ENCODE results near the gene TDP2.

DNA sequence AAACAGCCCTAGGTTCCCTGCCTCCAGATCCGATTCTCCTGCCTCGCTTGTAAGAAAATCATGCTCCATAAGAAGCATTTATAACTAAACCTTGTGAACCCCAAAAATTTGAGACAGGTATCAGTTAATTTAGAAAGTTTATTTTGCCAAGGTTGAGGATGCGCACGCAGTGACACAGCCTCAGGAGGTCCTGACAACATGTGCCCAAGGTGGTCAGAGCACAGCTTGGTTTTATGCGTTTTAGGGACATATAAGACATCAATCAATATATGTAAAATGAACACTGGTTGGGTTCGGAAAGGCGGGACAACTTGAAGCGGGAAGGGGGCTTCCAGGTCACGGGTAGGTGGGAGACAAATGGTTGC lies 2.3 kb upstream of the TDP2 start:
- TF ChIP-seq GATA3 (IDR thresholded peaks at IDR 0.05; ENCODE audit: low read depth, low read length), result no peak
- TF ChIP-seq GATA2 (IDR thresholded peaks at IDR 0.05; ENCODE audit: low read depth, low read length), result no peak
